OCI-LY7 (cell line): Measurements from ENCODE around the gene LRRC10B. TPM values are rescaled to one million over a fixed set of nuclear protein-coding genes. Genes with fewer than 3 reads are reported as not detected.

Experiments used
- BruUV-seq: library from RNA; stranded (reverse); fragments of 400-500 nt; replicated peaks from 2 replicates; lab custom pipeline; 2021; lab: Mats Ljungman, UMichigan
- CTCF ChIA-PET: fragments of 300-600 bp; sonication (Branson Sonifier 250); formaldehyde crosslinking; loops from one replicate; lab custom pipeline; 2022; ENCODE audit warnings: antibody characterized with exemption; ENCODE audit not compliant: unreplicated experiment; lab: Charles Lee
- POLR2A ChIA-PET: fragments of 300-600 bp; sonication (Branson Sonifier 250); formaldehyde crosslinking; loops from one replicate; lab custom pipeline; 2022; ENCODE audit warnings: antibody characterized with exemption; lab: Charles Lee
- DNase-seq: peaks from one replicate; pipeline ENCODE4 v3.0.0-alpha.2; 2015; ENCODE audit warnings: low spot score
- H2AFZ ChIP-seq: fragments of 200-600 bp; sonication (generic), shearing (Covaris generic); 2 replicates; pipeline ENCODE4 v1.6.1; 2014; ENCODE audit warnings: mild to moderate bottlenecking, antibody characterized with exemption, low read length, moderate library complexity
- H3K27ac ChIP-seq: fragments of 200-600 bp; sonication (generic); 2 replicates; pipeline ENCODE4 v1.5.1; 2014; ENCODE audit warnings: mixed run types, low read depth, mild to moderate bottlenecking, moderate library complexity, low read length, inconsistent platforms; ENCODE audit not compliant: poor library complexity, severe bottlenecking
- H3K36me3 ChIP-seq: fragments of 200-600 bp; sonication (generic); 2 replicates; pipeline ENCODE4 v1.6.1; 2014; ENCODE audit warnings: mild to moderate bottlenecking, antibody characterized with exemption, low read length, moderate library complexity, mixed read lengths; ENCODE audit not compliant: insufficient read depth
- H3K4me1 ChIP-seq: fragments of 200-600 bp; sonication (generic); 2 replicates; pipeline ENCODE4 v1.5.1; 2014; ENCODE audit warnings: mild to moderate bottlenecking, low read length; ENCODE audit not compliant: insufficient read depth, poor library complexity, severe bottlenecking
- H3K4me2 ChIP-seq: fragments of 200-600 bp; sonication (generic); 2 replicates; pipeline ENCODE4 v1.6.1; 2014; ENCODE audit warnings: mild to moderate bottlenecking, low read length
- H3K4me3 ChIP-seq: fragments of 200-600 bp; sonication (generic); 2 replicates; pipeline ENCODE4 v1.5.1; 2014; ENCODE audit warnings: mild to moderate bottlenecking, low read depth, low read length; ENCODE audit not compliant: poor library complexity, severe bottlenecking
- H3K79me2 ChIP-seq: fragments of 200-600 bp; sonication (generic); 2 replicates; pipeline ENCODE4 v1.6.1; 2016; ENCODE audit warnings: low read depth, mild to moderate bottlenecking, low read length, moderate library complexity, mixed read lengths; ENCODE audit not compliant: insufficient read depth
- H3K9me2 ChIP-seq: fragments of 200-600 bp; sonication (generic); 2 replicates; pipeline ENCODE4 v1.6.1; 2016; ENCODE audit warnings: mild to moderate bottlenecking, low read length, mixed read lengths; ENCODE audit not compliant: insufficient read depth
- H3K9me3 ChIP-seq: fragments of 200-600 bp; sonication (generic); 2 replicates; pipeline ENCODE4 v1.6.1; 2014; ENCODE audit warnings: mild to moderate bottlenecking, mixed run types, low read length, mixed read lengths
- H4K20me1 ChIP-seq: fragments of 200-600 bp; sonication (generic); 2 replicates; pipeline ENCODE4 v1.6.1; 2014; ENCODE audit warnings: mild to moderate bottlenecking, antibody characterized with exemption, low read length, moderate library complexity, mixed read lengths; ENCODE audit not compliant: insufficient read depth
- CTCF ChIP-seq: fragments of 200-600 bp; sonication (generic); conservative IDR thresholded peaks from 2 replicates; pipeline ENCODE4 v1.5.1; 2014; ENCODE audit warnings: mild to moderate bottlenecking, antibody characterized with exemption, low read length, moderate library complexity, mixed read lengths
- EZH2phosphoT487 ChIP-seq: fragments of 200-600 bp; sonication (generic); IDR thresholded peaks from 2 replicates; pipeline ENCODE4 v1.6.1; 2018; ENCODE audit warnings: low read depth, borderline replicate concordance, mild to moderate bottlenecking, mixed run types, antibody characterized with exemption, low read length, moderate library complexity, mixed read lengths
- intact Hi-C: fragments of 100-400 bp; cut with micrococcal nuclease; formaldehyde crosslinking; loops from one replicate; pipeline ENCODE4 v1.10.0; 2022; ENCODE audit not compliant: unreplicated experiment
- total RNA-seq, 2 experiments: library from RNA; depleted of rRNA in 1 of 2; stranded (reverse); fragments of >200 nt in 1 of 2; shearing (Covaris generic) in 1 of 2; gene quantifications; 2 replicates each; pipeline ENCODE4 v1.2.3, GENCODE V29; 2014 to 2022

LRRC10B gene
- total RNA-seq, 2 experiments from 2014 or later: not detected

- Histone ChIP-seq H4K20me1 (no peaks in the 10 kb centered on the region), H3K36me3 (no peaks in the 10 kb centered on the region), H3K9me3 (no peaks in the 10 kb centered on the region), H3K27ac (no peak overlapping the region), H3K79me2 (no peaks in the 10 kb centered on the region), H3K4me1 (no peaks in the 10 kb centered on the region), H3K4me3 (no peak overlapping the region), H3K4me2 (no peak overlapping the region), H3K9me2 (no peaks in the 10 kb centered on the region), H2AFZ (no peak overlapping the region)
- intact Hi-C loops: no loop called here
- BruUV-seq: no TSS peak
- CTCF ChIA-PET: interaction anchor here (0.6 to 1.0 kb wide), 3 partner anchors 11 to 36 kb away, joined by 3 to 4 read pairs (median 3); no protein-coding TSS in a partner anchor
- TF ChIP-seq EZH2phosphoT487 (no peak), CTCF (peak; percentile 73)
- POLR2A ChIA-PET: no interaction called here
- peak; percentile 15 for DNase-seq
These were observed 26.0 kb upstream of the LRRC10B start for GRCh38 chr11:61482513-61482912.

GRCh38 chr11:61484541-61484940 is 24.0 kb upstream of the LRRC10B start:
- Histone ChIP-seq H3K9me2 (no peaks in the 10 kb centered on the region), H3K4me2 (no peak overlapping the region), H3K9me3 (no peaks in the 10 kb centered on the region), H3K79me2 (no peaks in the 10 kb centered on the region), H4K20me1 (no peaks in the 10 kb centered on the region), H2AFZ (no peak overlapping the region), H3K4me3 (no peak overlapping the region), H3K27ac (no peak overlapping the region), H3K36me3 (no peaks in the 10 kb centered on the region), H3K4me1 (no peaks in the 10 kb centered on the region)
- TF ChIP-seq CTCF (no peak), EZH2phosphoT487 (no peak)
- intact Hi-C loops: no loop called here
- no peak for DNase-seq
- ChIA-PET CTCF (no interaction called here), POLR2A (interaction anchor here (0.6 kb wide), 1 partner anchor 1597 kb away, joined by 3 read pairs; no protein-coding TSS in a partner anchor)
- BruUV-seq: no TSS peak

- no peak for TF ChIP-seq EZH2phosphoT487
- TF ChIP-seq CTCF: no peak
- intact Hi-C loops: no loop called here
- no peaks in the 10 kb centered on the region for H3K4me1 ChIP-seq
- POLR2A ChIA-PET: no interaction called here
- no peak overlapping the region for H3K4me2 ChIP-seq
- no peaks in the 10 kb centered on the region for H3K9me3 ChIP-seq
- DNase-seq: no peak
- no peaks in the 10 kb centered on the region for H3K9me2 ChIP-seq
- H4K20me1 ChIP-seq: no peaks in the 10 kb centered on the region
- no peak overlapping the region for H3K4me3 ChIP-seq
- BruUV-seq: no TSS peak
- no peak overlapping the region for H3K27ac ChIP-seq
- no peaks in the 10 kb centered on the region for H3K36me3 ChIP-seq
- no peaks in the 10 kb centered on the region for H3K79me2 ChIP-seq
- CTCF ChIA-PET: no interaction called here
- no peak overlapping the region for H2AFZ ChIP-seq
These were observed 23.5 kb upstream of the LRRC10B start for GRCh38 chr11:61485080-61485479.
